Breast epithelium (tissue), 4 donors: Measurements from ENCODE around the gene RAB21. TPM values are rescaled to one million over a fixed set of nuclear protein-coding genes. Genes with fewer than 3 reads are reported as not detected.

Experiments
- DNase-seq, 2 donors: peaks; one replicate each; pipeline ENCODE4 v3.0.0-alpha.2; 2019; ENCODE audit warnings: low spot score in 2 of 2
- H3K27ac ChIP-seq, 2 donors: fragments of 200-600 bp; sonication (generic) in 1 of 2; one replicate each; pipeline ENCODE4 v1.5.1; 2016 to 2019; ENCODE audit warnings: mild to moderate bottlenecking in 1 of 2
- H3K27me3 ChIP-seq, 2 donors: fragments of 200-600 bp; sonication (generic) in 1 of 2; one replicate each; pipeline versions ENCODE4 v1.5.1 to v1.6.0; 2017 to 2019; ENCODE audit warnings: control low read depth in 1 of 2, mild to moderate bottlenecking in 1 of 2
- H3K36me3 ChIP-seq: fragments of 200-600 bp; one replicate; pipeline ENCODE4 v1.5.1; 2019
- H3K4me1 ChIP-seq, 2 donors: fragments of 200-600 bp; sonication (generic); one replicate each; pipeline ENCODE4 v1.5.1; 2016 to 2019; ENCODE audit warnings: control low read depth in 1 of 2
- H3K4me3 ChIP-seq, 3 donors: fragments of 200-600 bp; sonication (generic); 1 replicate in 2 of 3; 2 replicates in 1 of 3; pipeline ENCODE4 v1.5.1; 2016 to 2019; ENCODE audit warnings: mild to moderate bottlenecking in 3 of 3, moderate library complexity in 2 of 3
- H3K9me3 ChIP-seq, 2 donors: fragments of 200-600 bp; sonication (generic) in 1 of 2; one replicate each; pipeline ENCODE4 v1.5.1; 2016 to 2019; ENCODE audit warnings: control low read depth in 1 of 2
- POLR2A ChIP-seq: fragments of 450-650 bp; IDR thresholded peaks from one replicate; pipeline ENCODE4 v1.6.1; 2016; ENCODE audit warnings: antibody characterized with exemption, mild to moderate bottlenecking, moderate library complexity
- POLR2AphosphoS5 ChIP-seq, 3 donors: sonication (generic); formaldehyde crosslinking; IDR thresholded peaks; one replicate each; pipeline ENCODE4 v1.6.1; 2017; ENCODE audit warnings: antibody characterized with exemption in 3 of 3
- intact Hi-C: fragments of 100-400 bp; cut with DNase I; formaldehyde crosslinking; loops from one replicate; pipeline ENCODE4 v1.15.1; 2023; ENCODE audit warnings: low total_unique reads
- total RNA-seq, 3 donors: library from RNA; depleted of rRNA; stranded (reverse); fragments of >200 nt; gene quantifications; one replicate each; pipeline ENCODE4 v1.1.0, GENCODE V29; 2016
- TF ChIP-seq, protein P1 (sequence below), 3 donors: fragments of 450-650 bp; IDR thresholded peaks; one replicate each; pipeline ENCODE4 v1.5.1; 2016 to 2017; ENCODE audit warnings: antibody characterized with exemption in 3 of 3, mild to moderate bottlenecking in 3 of 3, moderate library complexity in 3 of 3

Gene RAB21
- total RNA-seq, 3 donors from 2014 or later: 22.1 to 26.9 (median 22.6) TPM

DNA sequence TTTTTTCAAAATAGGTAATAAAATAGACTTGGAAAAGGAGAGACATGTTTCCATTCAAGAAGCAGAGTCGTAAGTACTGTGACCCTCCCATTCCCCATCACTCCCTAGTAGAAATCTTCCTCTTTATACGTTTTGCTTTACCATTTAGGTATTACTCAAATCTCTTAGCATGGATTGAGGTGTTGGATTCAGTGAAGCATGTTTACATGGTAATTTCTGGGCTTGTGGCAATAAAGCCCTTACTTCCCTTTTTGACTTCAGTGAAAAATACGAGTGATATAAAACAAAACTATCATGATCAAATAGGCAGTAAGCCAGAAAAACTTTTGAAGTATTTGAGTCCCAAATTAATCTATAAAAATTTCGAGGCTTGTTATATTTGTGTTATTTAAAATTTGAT lies 27.4 kb downstream of the RAB21 start:
- no peak for DNase-seq
- no peak overlapping the region for H3K27ac ChIP-seq
- no peaks in the 10 kb centered on the region for H3K9me3 ChIP-seq
- no peaks in the 10 kb centered on the region for H3K4me1 ChIP-seq
- no peak overlapping the region for H3K4me3 ChIP-seq
- intact Hi-C loops: no loop called here
- peaks cover 3% of the 10 kb centered on the region for H3K36me3 ChIP-seq
- TF ChIP-seq POLR2AphosphoS5 (IDR thresholded peaks at IDR 0.05): no peak
- no peak for TF ChIP-seq POLR2A
- TF ChIP-seq, protein P1, sequence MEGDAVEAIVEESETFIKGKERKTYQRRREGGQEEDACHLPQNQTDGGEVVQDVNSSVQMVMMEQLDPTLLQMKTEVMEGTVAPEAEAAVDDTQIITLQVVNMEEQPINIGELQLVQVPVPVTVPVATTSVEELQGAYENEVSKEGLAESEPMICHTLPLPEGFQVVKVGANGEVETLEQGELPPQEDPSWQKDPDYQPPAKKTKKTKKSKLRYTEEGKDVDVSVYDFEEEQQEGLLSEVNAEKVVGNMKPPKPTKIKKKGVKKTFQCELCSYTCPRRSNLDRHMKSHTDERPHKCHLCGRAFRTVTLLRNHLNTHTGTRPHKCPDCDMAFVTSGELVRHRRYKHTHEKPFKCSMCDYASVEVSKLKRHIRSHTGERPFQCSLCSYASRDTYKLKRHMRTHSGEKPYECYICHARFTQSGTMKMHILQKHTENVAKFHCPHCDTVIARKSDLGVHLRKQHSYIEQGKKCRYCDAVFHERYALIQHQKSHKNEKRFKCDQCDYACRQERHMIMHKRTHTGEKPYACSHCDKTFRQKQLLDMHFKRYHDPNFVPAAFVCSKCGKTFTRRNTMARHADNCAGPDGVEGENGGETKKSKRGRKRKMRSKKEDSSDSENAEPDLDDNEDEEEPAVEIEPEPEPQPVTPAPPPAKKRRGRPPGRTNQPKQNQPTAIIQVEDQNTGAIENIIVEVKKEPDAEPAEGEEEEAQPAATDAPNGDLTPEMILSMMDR (IDR thresholded peaks at IDR 0.05): no peak
- no peaks in the 10 kb centered on the region for H3K27me3 ChIP-seq

DNA sequence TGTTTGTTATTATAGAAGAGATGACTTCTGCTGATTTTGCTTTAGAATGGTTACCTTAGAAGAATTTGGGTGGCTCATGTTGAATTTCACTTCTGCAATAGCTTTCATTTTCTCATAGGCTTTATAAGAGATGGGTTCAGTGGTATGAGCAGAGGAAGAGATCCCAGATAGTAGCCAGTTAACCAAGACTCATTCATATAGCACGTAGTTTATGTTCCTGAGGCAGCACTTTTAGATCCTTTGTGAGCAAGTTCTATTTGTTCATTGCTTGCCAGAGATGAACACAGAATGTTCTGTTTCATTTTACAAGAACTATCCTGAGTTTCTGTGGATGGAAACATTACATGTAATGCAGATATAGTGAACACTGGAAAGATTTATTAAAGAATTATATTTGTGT lies 32.2 kb downstream of the RAB21 start:
- Histone ChIP-seq H3K27ac (no peak overlapping the region), H3K9me3 (no peaks in the 10 kb centered on the region), H3K27me3 (no peaks in the 10 kb centered on the region), H3K4me3 (no peak overlapping the region), H3K36me3 (peaks cover 3% of the 10 kb centered on the region), H3K4me1 (no peaks in the 10 kb centered on the region)
- TF ChIP-seq, protein P1 (IDR thresholded peaks at IDR 0.05): no peak
- TF ChIP-seq POLR2A (no peak), POLR2AphosphoS5 (IDR thresholded peaks at IDR 0.05) (no peak)
- intact Hi-C loops: no loop called here
- DNase-seq: no peak

DNA sequence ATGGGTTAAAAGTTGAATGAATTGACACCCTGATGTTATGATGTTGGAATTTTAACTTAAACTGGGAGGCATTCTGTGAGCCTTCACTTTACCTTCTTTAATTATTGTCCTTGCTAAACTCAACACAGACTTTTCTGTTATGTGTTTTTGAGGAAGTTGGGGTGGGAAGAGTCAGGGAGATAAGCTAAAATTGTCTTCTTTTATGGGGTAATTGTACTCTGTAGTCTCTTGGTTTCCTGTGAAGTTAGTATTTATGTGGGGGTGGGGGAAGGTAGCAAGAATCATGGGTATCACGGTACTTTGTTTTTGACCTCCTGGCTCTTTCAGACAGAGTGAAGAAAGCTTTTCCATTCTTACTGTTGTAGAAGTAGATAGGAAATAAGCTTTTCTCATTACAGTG lies 32.9 kb downstream of the RAB21 start:
- DNase-seq: no peak
- Histone ChIP-seq H3K4me3 (no peak overlapping the region), H3K9me3 (no peaks in the 10 kb centered on the region), H3K36me3 (peaks cover 3% of the 10 kb centered on the region), H3K27ac (no peak overlapping the region), H3K27me3 (no peaks in the 10 kb centered on the region), H3K4me1 (no peaks in the 10 kb centered on the region)
- TF ChIP-seq, protein P1 (IDR thresholded peaks at IDR 0.05): no peak
- no peak for TF ChIP-seq POLR2A
- no peak for TF ChIP-seq POLR2AphosphoS5 (IDR thresholded peaks at IDR 0.05)
- intact Hi-C loops: no loop called here

- Histone ChIP-seq H3K4me3 (no peak overlapping the region), H3K36me3 (peaks cover 3% of the 10 kb centered on the region), H3K4me1 (no peaks in the 10 kb centered on the region), H3K27me3 (no peaks in the 10 kb centered on the region), H3K9me3 (no peaks in the 10 kb centered on the region), H3K27ac (no peak overlapping the region)
- intact Hi-C loops: no loop called here
- DNase-seq: no peak
- TF ChIP-seq POLR2A: no peak
- no peak for TF ChIP-seq POLR2AphosphoS5 (IDR thresholded peaks at IDR 0.05)
- TF ChIP-seq, protein P1 (IDR thresholded peaks at IDR 0.05): no peak
Measured at GRCh38 chr12:71790331-71790730, 35.7 kb downstream of the RAB21 start.

- Histone ChIP-seq H3K4me3 (no peak overlapping the region), H3K4me1 (no peaks in the 10 kb centered on the region), H3K27ac (no peak overlapping the region), H3K9me3 (no peaks in the 10 kb centered on the region), H3K27me3 (no peaks in the 10 kb centered on the region), H3K36me3 (no peaks in the 10 kb centered on the region)
- intact Hi-C loops: no loop called here
- TF ChIP-seq, protein P1 (IDR thresholded peaks at IDR 0.05): no peak
- TF ChIP-seq POLR2A (no peak), POLR2AphosphoS5 (IDR thresholded peaks at IDR 0.05) (no peak)
- no peak for DNase-seq
Measured at GRCh38 chr12:71791473-71792150, 36.9 kb downstream of the RAB21 start.
